ENCODE data around the gene SRF.

SRF gene

DNA sequence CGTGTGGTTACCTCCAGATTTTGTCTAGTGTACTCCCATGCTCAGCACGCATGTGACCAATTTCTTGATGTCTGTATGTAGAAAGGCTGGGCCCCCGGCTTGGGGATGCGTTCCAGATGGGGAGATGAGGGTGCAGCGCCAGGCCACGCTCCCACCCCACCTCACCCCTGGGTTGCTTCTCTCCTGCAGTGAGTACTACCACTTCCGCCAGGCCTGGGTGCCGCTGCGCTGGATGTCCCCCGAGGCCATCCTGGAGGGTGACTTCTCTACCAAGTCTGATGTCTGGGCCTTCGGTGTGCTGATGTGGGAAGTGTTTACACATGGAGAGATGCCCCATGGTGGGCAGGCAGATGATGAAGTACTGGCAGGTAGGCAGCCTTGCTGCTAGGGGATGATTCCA is 11.5 kb upstream of the SRF start:
- no peaks in the 10 kb centered on the region for H3K4me1 Mint-ChIP-seq
- no peaks in the 10 kb centered on the region for H3K9me3 Mint-ChIP-seq
- peak overlapping the region; percentile 72 for H3K27ac Mint-ChIP-seq

DNA sequence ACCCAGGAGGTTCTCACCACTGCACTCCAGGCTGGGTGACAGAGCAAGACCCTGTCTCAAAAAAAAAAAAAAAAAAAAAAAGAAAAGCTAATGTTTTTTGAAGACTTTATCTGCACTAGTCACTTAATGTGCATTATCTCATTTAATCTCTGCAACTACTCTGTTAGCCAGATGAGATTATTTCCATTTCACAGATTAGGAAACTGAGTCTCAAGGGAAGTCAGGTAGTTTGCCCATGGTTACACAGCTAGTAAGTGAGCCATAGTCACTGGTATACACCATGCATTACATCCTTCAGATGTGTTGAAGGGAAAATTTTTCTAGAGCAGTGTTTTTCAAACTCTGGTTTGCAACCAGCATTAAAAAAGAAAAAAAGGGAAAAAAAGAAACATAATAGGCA is 7.2 kb upstream of the SRF start:
- peaks cover 10% of the 10 kb centered on the region for H3K4me1 Mint-ChIP-seq
- TF ChIP-seq, protein P1, sequence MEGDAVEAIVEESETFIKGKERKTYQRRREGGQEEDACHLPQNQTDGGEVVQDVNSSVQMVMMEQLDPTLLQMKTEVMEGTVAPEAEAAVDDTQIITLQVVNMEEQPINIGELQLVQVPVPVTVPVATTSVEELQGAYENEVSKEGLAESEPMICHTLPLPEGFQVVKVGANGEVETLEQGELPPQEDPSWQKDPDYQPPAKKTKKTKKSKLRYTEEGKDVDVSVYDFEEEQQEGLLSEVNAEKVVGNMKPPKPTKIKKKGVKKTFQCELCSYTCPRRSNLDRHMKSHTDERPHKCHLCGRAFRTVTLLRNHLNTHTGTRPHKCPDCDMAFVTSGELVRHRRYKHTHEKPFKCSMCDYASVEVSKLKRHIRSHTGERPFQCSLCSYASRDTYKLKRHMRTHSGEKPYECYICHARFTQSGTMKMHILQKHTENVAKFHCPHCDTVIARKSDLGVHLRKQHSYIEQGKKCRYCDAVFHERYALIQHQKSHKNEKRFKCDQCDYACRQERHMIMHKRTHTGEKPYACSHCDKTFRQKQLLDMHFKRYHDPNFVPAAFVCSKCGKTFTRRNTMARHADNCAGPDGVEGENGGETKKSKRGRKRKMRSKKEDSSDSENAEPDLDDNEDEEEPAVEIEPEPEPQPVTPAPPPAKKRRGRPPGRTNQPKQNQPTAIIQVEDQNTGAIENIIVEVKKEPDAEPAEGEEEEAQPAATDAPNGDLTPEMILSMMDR (IDR thresholded peaks at IDR 0.05): no peak
- H3K36me3 Mint-ChIP-seq (ENCODE audit: low read depth): peaks cover 30% of the 10 kb centered on the region
- no peak overlapping the region for H3K4me3 Mint-ChIP-seq
- no peaks in the 10 kb centered on the region for H3K9me3 Mint-ChIP-seq
- DNase-seq: no peak
- H3K27ac Mint-ChIP-seq: no peak overlapping the region
- no peaks in the 10 kb centered on the region for H3K27me3 Mint-ChIP-seq (ENCODE audit: low read depth, poor library complexity)

More for the DNA sequence above, 11.5 kb upstream of the SRF start:
- no peaks in the 10 kb centered on the region for H3K27me3 Mint-ChIP-seq (ENCODE audit: low read depth, poor library complexity)
- DNase-seq: no peak
- H3K36me3 Mint-ChIP-seq (ENCODE audit: low read depth): peaks cover 35% of the 10 kb centered on the region
- TF ChIP-seq, protein P1 (IDR thresholded peaks at IDR 0.05): no peak
- no peak overlapping the region for H3K4me3 Mint-ChIP-seq

DNA sequence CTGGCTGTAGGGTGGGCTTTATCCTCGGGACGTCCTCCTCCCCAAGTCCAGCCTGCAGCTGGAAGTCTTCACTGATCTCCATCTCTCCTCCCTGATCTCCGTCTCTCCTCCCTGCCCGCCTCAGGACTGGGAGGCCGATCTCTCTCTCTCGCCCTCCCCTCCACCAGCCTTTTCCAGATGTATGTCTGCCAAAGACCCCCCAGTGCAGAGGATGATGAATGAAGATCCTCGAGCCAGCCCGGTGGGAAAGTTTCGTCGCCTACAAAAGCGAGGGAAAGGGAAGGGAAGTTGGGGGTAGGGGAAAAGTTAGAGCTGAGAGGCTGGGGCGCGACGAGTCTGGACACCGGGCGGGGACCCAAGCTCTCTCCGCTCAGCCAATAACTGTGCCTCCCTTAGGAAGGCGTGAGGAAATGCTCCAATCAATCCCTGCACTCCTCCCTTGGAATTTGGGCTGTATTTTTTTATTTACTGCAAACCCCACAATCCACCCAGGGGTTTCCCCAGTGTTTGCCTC is 595 bp upstream of the SRF start:
- H3K4me1 Mint-ChIP-seq: peaks cover 52% of the 10 kb centered on the region
- peaks cover 7% of the 10 kb centered on the region for H3K36me3 Mint-ChIP-seq (ENCODE audit: low read depth)
- peak; percentile 65 for DNase-seq
- no peaks in the 10 kb centered on the region for H3K9me3 Mint-ChIP-seq
- H3K27ac Mint-ChIP-seq: peak overlapping the region; percentile 98
- TF ChIP-seq, protein P1 (IDR thresholded peaks at IDR 0.05): no peak
- H3K4me3 Mint-ChIP-seq: peak overlapping the region; percentile 86
- peaks cover 4% of the 10 kb centered on the region for H3K27me3 Mint-ChIP-seq (ENCODE audit: low read depth, poor library complexity)

DNA sequence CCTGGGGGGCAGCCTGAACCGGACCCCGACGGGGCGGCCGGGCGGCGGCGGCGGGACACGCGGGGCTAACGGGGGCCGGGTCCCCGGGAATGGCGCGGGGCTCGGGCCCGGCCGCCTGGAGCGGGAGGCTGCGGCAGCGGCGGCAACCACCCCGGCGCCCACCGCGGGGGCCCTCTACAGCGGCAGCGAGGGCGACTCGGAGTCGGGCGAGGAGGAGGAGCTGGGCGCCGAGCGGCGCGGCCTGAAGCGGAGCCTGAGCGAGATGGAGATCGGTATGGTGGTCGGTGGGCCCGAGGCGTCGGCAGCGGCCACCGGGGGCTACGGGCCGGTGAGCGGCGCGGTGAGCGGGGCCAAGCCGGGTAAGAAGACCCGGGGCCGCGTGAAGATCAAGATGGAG is 636 bp downstream of the SRF start:
- DNase-seq: peak; percentile 61
- H3K4me1 Mint-ChIP-seq: peaks cover 52% of the 10 kb centered on the region
- peak overlapping the region; percentile 94 for H3K4me3 Mint-ChIP-seq
- peaks cover 16% of the 10 kb centered on the region for H3K36me3 Mint-ChIP-seq (ENCODE audit: low read depth)
- TF ChIP-seq, protein P1 (IDR thresholded peaks at IDR 0.05): no peak
- no peaks in the 10 kb centered on the region for H3K9me3 Mint-ChIP-seq
- H3K27me3 Mint-ChIP-seq (ENCODE audit: low read depth, poor library complexity): peaks cover 7% of the 10 kb centered on the region
- H3K27ac Mint-ChIP-seq: no peak overlapping the region

DNA sequence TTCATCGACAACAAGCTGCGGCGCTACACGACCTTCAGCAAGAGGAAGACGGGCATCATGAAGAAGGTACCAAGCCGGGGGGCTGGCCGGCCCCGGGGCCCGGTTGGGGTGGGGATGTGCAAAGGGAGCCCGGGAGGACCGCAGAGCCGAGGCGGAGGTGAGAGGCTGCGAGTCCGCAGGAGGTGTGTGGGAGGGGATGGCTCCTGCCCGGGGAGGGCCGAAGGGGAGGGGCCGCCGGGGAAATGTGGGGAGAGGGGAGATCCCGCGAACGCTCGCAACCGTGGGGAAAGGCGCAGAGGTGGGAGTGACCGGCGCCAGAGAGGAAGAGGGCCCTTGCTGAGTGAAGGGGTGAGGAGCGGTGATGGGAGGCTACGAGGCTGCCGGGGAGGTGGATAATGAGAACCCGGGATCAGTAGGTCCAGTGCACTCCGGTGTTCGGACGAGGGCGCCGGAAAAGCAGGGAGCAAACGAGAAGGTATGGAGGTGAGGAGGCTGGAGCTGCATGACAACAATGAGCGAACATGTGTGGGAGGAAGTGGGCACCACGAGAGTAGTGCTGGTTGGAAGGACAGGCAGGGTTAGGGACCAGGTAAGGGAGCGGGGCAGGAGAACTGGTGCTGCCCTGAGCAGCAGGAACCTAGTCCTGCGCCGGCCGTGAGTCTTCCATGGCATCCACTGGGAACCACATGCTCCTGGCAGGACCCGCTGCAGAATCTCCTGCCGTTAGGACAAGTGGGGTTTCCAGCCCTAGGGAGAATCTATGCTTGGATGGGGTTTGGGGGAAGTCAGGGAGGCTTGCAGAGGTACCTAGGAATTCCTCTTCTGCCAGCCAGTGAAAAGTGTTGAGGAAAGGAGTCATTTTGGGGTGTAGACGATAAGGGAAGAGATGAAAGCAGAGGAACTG is 1.3 kb downstream of the SRF start:
- Mint-ChIP-seq H3K9me3 (no peaks in the 10 kb centered on the region), H3K27ac (peak overlapping the region; percentile 30), H3K4me3 (peak overlapping the region; percentile 94), H3K36me3 (ENCODE audit: low read depth) (peaks cover 20% of the 10 kb centered on the region), H3K4me1 (peaks cover 52% of the 10 kb centered on the region), H3K27me3 (ENCODE audit: low read depth, poor library complexity) (peaks cover 7% of the 10 kb centered on the region)
- TF ChIP-seq, protein P1 (IDR thresholded peaks at IDR 0.05): no peak
- peak; percentile 65 for DNase-seq

All from nephron progenitor cell (in vitro differentiated cells).